Lower lobe of right lung (tissue), 2 donors: ENCODE results near the gene SIRT4. TPM values are rescaled to one million over a fixed set of nuclear protein-coding genes. Genes with fewer than 3 reads are reported as not detected.
A peak's percentile ranks its signal among the peaks of the same experiment; 100 is the strongest.

ENCODE experiments used
- ATAC-seq, 2 donors: fragments of 200-7000 bp; cut with Tn5 transposase; one replicate each; pipeline ENCODE4 v1.9.1; 2020 to 2022; ENCODE audit warnings: mild to moderate bottlenecking in 2 of 2, moderate library complexity in 2 of 2
- DNase-seq: peaks from one replicate; pipeline ENCODE4 v3.0.0-alpha.2; 2020
- H3K27ac ChIP-seq: fragments of 200-600 bp; one replicate; pipeline ENCODE4 v1.8.0; 2022
- H3K27me3 ChIP-seq: fragments of 200-600 bp; one replicate; pipeline ENCODE4 v1.8.0; 2022; ENCODE audit warnings: low read depth
- H3K36me3 ChIP-seq: fragments of 200-600 bp; one replicate; pipeline ENCODE4 v1.8.0; 2022; ENCODE audit warnings: mild to moderate bottlenecking
- H3K4me1 ChIP-seq: fragments of 200-600 bp; one replicate; pipeline ENCODE4 v1.8.0; 2022
- H3K4me3 ChIP-seq: fragments of 200-600 bp; one replicate; pipeline ENCODE4 v1.8.0; 2022; ENCODE audit warnings: mild to moderate bottlenecking
- H3K9me3 ChIP-seq: fragments of 200-600 bp; one replicate; pipeline ENCODE4 v1.8.0; 2022
- CTCF ChIP-seq: fragments of 200-600 bp; IDR thresholded peaks from one replicate; pipeline ENCODE4 v1.8.0; 2022; ENCODE audit warnings: antibody characterized with exemption, mild to moderate bottlenecking
- intact Hi-C: fragments of 100-400 bp; cut with DNase I; formaldehyde crosslinking; loops from one replicate; pipeline ENCODE4 v1.11.0; 2022
- total RNA-seq: library from RNA; stranded (reverse); fragmentation: NEBNext Ultra II Directional; extraction: Animal tissue kit (Norgen Biotek cat#: 25700); gene quantifications from one replicate; pipeline ENCODE4 v1.2.1, GENCODE V29; 2021
- donor health status: DM: no; HTN: yes; CAD: no; lungs with severe emphysema.

The SIRT4 gene
- total RNA-seq, 1 donor from 2014 or later: 2.1 TPM

- H3K9me3 ChIP-seq: no peaks in the 10 kb centered on the region
- H3K27ac ChIP-seq: no peak overlapping the region
- no peaks in the 10 kb centered on the region for H3K27me3 ChIP-seq
- no peaks in the 10 kb centered on the region for H3K36me3 ChIP-seq
- no peak for DNase-seq
- H3K4me3 ChIP-seq: no peak overlapping the region
- TF ChIP-seq CTCF: no peak
- ATAC-seq: peak in 1 of 2 donors; percentile 22
- intact Hi-C loops: no loop called here
- no peaks in the 10 kb centered on the region for H3K4me1 ChIP-seq
Measured at GRCh38 chr12:120276734-120277133, 25.4 kb upstream of the SIRT4 start.

- TF ChIP-seq CTCF: no peak
- Histone ChIP-seq H3K9me3 (no peaks in the 10 kb centered on the region), H3K4me1 (no peaks in the 10 kb centered on the region), H3K27me3 (no peaks in the 10 kb centered on the region), H3K36me3 (no peaks in the 10 kb centered on the region), H3K27ac (no peak overlapping the region), H3K4me3 (no peak overlapping the region)
- DNase-seq (no peak), ATAC-seq (no peak)
- intact Hi-C loops: no loop called here
Measured at GRCh38 chr12:120278137-120279069, 23.7 kb upstream of the SIRT4 start.

GRCh38 chr12:120283318-120283717 is 18.8 kb upstream of the SIRT4 start:
- Histone ChIP-seq H3K9me3 (no peaks in the 10 kb centered on the region), H3K36me3 (no peaks in the 10 kb centered on the region), H3K27ac (no peak overlapping the region), H3K4me1 (no peaks in the 10 kb centered on the region), H3K4me3 (no peak overlapping the region), H3K27me3 (no peaks in the 10 kb centered on the region)
- ATAC-seq (peak; percentile 78 to 84), DNase-seq (no peak)
- no peak for TF ChIP-seq CTCF
- intact Hi-C loops: no loop called here

- no peaks in the 10 kb centered on the region for H3K27me3 ChIP-seq
- TF ChIP-seq CTCF: no peak
- DNase-seq (no peak), ATAC-seq (no peak)
- H3K4me1 ChIP-seq: no peaks in the 10 kb centered on the region
- H3K36me3 ChIP-seq: no peaks in the 10 kb centered on the region
- no peak overlapping the region for H3K4me3 ChIP-seq
- H3K27ac ChIP-seq: no peak overlapping the region
- intact Hi-C loops: no loop called here
- no peaks in the 10 kb centered on the region for H3K9me3 ChIP-seq
Measured at GRCh38 chr12:120284381-120284780, 17.7 kb upstream of the SIRT4 start.

GRCh38 chr12:120286768-120287490 is 15.2 kb upstream of the SIRT4 start:
- DNase-seq (no peak), ATAC-seq (no peak)
- Histone ChIP-seq H3K4me3 (no peak overlapping the region), H3K27me3 (no peaks in the 10 kb centered on the region), H3K9me3 (no peaks in the 10 kb centered on the region), H3K36me3 (no peaks in the 10 kb centered on the region), H3K4me1 (peaks cover 7% of the 10 kb centered on the region), H3K27ac (no peak overlapping the region)
- intact Hi-C loops: no loop called here
- TF ChIP-seq CTCF: no peak
